ENCODE results near the gene ACSL4. TPM values are rescaled to one million over a fixed set of nuclear protein-coding genes. Genes with fewer than 3 reads are reported as not detected.

Gene ACSL4
- total RNA-seq, 1 donor from 2014 or later = 39.8 TPM

GRCh38 chrX:109760209-109760921 is 27.3 kb upstream of the ACSL4 start:
- no peak for DNase-seq (ENCODE audit: extremely low spot score in 2 of 2)
- intact Hi-C loops (cut with DNase I) = no loop called here
- Histone ChIP-seq H3K4me3 (no peak overlapping the region), H3K36me3 (no peaks in the 10 kb centered on the region), H3K27me3 (no peaks in the 10 kb centered on the region), H3K27ac (no peak overlapping the region), H3K4me1 (no peaks in the 10 kb centered on the region), H3K9me3 (no peaks in the 10 kb centered on the region)
- TF ChIP-seq, protein P1, sequence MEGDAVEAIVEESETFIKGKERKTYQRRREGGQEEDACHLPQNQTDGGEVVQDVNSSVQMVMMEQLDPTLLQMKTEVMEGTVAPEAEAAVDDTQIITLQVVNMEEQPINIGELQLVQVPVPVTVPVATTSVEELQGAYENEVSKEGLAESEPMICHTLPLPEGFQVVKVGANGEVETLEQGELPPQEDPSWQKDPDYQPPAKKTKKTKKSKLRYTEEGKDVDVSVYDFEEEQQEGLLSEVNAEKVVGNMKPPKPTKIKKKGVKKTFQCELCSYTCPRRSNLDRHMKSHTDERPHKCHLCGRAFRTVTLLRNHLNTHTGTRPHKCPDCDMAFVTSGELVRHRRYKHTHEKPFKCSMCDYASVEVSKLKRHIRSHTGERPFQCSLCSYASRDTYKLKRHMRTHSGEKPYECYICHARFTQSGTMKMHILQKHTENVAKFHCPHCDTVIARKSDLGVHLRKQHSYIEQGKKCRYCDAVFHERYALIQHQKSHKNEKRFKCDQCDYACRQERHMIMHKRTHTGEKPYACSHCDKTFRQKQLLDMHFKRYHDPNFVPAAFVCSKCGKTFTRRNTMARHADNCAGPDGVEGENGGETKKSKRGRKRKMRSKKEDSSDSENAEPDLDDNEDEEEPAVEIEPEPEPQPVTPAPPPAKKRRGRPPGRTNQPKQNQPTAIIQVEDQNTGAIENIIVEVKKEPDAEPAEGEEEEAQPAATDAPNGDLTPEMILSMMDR (IDR thresholded peaks at IDR 0.05) = no peak
- TF ChIP-seq POLR2A (IDR thresholded peaks at IDR 0.05) = no peak
- TF ChIP-seq POLR2AphosphoS5 (IDR thresholded peaks at IDR 0.05; ENCODE audit: insufficient read depth in 1 of 2, low read depth in 1 of 2) = no peak

GRCh38 chrX:109753256-109753655 is 20.2 kb upstream of the ACSL4 start:
- no peaks in the 10 kb centered on the region for H3K9me3 ChIP-seq
- H3K4me3 ChIP-seq = no peak overlapping the region
- H3K27ac ChIP-seq = no peak overlapping the region
- no peaks in the 10 kb centered on the region for H3K36me3 ChIP-seq
- no peak for DNase-seq (ENCODE audit: extremely low spot score in 2 of 2)
- intact Hi-C loops (cut with DNase I) = no loop called here
- H3K4me1 ChIP-seq = no peaks in the 10 kb centered on the region
- TF ChIP-seq POLR2A (IDR thresholded peaks at IDR 0.05) (no peak), POLR2AphosphoS5 (IDR thresholded peaks at IDR 0.05; ENCODE audit: insufficient read depth in 1 of 2, low read depth in 1 of 2) (no peak)
- TF ChIP-seq, protein P1 (IDR thresholded peaks at IDR 0.05) = no peak
- no peaks in the 10 kb centered on the region for H3K27me3 ChIP-seq

DNA sequence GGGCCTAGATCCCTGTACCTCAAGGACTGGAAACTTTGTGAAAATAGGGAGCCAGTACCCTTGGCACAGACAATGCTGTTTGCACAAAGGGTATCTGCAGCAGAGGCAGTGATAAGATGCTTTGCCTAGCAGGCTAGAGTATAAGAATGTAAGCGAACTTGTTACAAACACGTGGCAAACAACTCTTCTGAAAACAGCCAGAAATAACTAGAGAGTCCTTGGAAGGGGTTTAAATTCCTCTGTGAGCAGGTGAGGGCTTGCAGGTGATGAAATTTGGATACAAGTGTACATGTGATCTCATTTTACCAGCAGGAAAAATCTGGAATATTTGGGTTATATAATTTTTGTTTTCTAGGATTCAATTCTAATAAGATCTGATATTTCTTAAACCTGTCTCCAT is 18.6 kb upstream of the ACSL4 start:
- Histone ChIP-seq H3K36me3 (no peaks in the 10 kb centered on the region), H3K27ac (no peak overlapping the region), H3K4me3 (no peak overlapping the region), H3K27me3 (no peaks in the 10 kb centered on the region), H3K4me1 (no peaks in the 10 kb centered on the region), H3K9me3 (no peaks in the 10 kb centered on the region)
- no peak for DNase-seq (ENCODE audit: extremely low spot score in 2 of 2)
- intact Hi-C loops (cut with DNase I) = no loop called here
- TF ChIP-seq POLR2A (IDR thresholded peaks at IDR 0.05) (no peak), POLR2AphosphoS5 (IDR thresholded peaks at IDR 0.05; ENCODE audit: insufficient read depth in 1 of 2, low read depth in 1 of 2) (no peak)
- TF ChIP-seq, protein P1 (IDR thresholded peaks at IDR 0.05) = no peak

DNA sequence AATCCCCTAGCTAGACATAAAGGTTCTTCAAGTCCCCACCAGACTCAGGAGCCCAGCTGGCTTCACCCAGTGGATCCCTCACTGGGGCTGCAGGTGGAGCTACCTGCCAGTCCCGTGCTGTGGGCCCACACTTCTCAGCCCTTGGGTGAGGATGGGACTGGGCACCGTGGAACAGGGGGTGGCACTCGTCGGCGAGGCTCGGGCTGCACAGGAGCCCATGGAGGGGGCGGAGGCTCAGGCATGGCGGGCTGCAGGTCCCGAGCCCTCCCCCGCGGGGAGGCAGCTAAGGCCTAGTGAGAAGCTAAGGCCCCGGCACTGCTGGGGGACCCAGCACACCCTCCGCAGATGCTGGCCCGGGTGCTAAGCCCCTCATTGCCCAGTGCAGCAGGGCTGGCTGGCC is 16.1 kb upstream of the ACSL4 start:
- Histone ChIP-seq H3K4me3 (no peak overlapping the region), H3K27me3 (no peaks in the 10 kb centered on the region), H3K27ac (no peak overlapping the region), H3K36me3 (no peaks in the 10 kb centered on the region), H3K4me1 (no peaks in the 10 kb centered on the region), H3K9me3 (no peaks in the 10 kb centered on the region)
- intact Hi-C loops (cut with DNase I) = no loop called here
- DNase-seq (ENCODE audit: extremely low spot score in 2 of 2) = no peak
- TF ChIP-seq POLR2A (IDR thresholded peaks at IDR 0.05) (no peak), POLR2AphosphoS5 (IDR thresholded peaks at IDR 0.05; ENCODE audit: insufficient read depth in 1 of 2, low read depth in 1 of 2) (no peak)
- TF ChIP-seq, protein P1 (IDR thresholded peaks at IDR 0.05) = no peak

- Histone ChIP-seq H3K36me3 (no peaks in the 10 kb centered on the region), H3K9me3 (no peaks in the 10 kb centered on the region), H3K4me1 (no peaks in the 10 kb centered on the region), H3K27me3 (no peaks in the 10 kb centered on the region), H3K27ac (no peak overlapping the region), H3K4me3 (no peak overlapping the region)
- TF ChIP-seq POLR2A (IDR thresholded peaks at IDR 0.05) = no peak
- TF ChIP-seq, protein P1 (IDR thresholded peaks at IDR 0.05) = no peak
- TF ChIP-seq POLR2AphosphoS5 (IDR thresholded peaks at IDR 0.05; ENCODE audit: insufficient read depth in 1 of 2, low read depth in 1 of 2) = no peak
- intact Hi-C loops (cut with DNase I) = no loop called here
- DNase-seq (ENCODE audit: extremely low spot score in 2 of 2) = no peak
Measured at GRCh38 chrX:109747681-109748080, 14.6 kb upstream of the ACSL4 start.

Data from vagina (tissue), 2 donors.